Thyroid gland (tissue), 4 donors: Measurements from ENCODE around the gene CRYZ.

Experiments
- CTCF ChIP-seq, 6 experiments: fragments of 200-600 bp in 3 of 6; fragments of 450-650 bp in 3 of 6; sonication (generic) in 3 of 6; IDR thresholded peaks; one replicate each; pipeline ENCODE4 v1.5.1; 2016 to 2019; ENCODE audit warnings: antibody characterized with exemption in 6 of 6, mild to moderate bottlenecking in 2 of 6, inconsistent platforms in 1 of 6, moderate library complexity in 1 of 6
- POLR2A ChIP-seq, 2 donors: fragments of 450-650 bp; IDR thresholded peaks; one replicate each; pipeline ENCODE4 v1.6.1; 2017; ENCODE audit warnings: antibody characterized with exemption in 2 of 2, mild to moderate bottlenecking in 2 of 2, moderate library complexity in 1 of 2

GRCh38 chr1:74716822-74717221 is 16.0 kb downstream of the CRYZ start:
- no peak for TF ChIP-seq CTCF (IDR thresholded peaks at IDR 0.05)
- no peak for TF ChIP-seq POLR2A (IDR thresholded peaks at IDR 0.05)
